ENCODE data around the gene MAN1A1.
A peak's percentile ranks its signal among the peaks of the same experiment; 100 is the strongest.

MAN1A1 gene

DNA sequence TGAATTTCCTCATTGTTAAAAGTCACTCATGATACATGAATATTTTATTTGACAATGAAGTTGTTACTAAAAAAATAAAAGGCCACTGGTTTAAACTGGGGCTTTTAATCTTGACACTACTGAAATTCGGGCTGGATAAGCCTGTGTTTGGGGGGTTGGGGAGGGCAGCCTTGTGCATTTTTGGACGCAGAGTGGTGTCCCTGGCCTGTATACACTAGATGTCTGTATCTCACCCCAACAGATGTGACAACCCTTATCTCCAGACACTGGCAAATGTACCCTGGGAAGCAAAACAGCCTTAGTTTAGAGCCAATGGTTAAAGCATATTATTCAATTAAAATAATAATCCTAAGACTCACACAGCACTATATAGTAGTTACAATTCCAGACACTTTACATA, 24.8 kb downstream of the MAN1A1 start:
- no peak for DNase-seq

DNA sequence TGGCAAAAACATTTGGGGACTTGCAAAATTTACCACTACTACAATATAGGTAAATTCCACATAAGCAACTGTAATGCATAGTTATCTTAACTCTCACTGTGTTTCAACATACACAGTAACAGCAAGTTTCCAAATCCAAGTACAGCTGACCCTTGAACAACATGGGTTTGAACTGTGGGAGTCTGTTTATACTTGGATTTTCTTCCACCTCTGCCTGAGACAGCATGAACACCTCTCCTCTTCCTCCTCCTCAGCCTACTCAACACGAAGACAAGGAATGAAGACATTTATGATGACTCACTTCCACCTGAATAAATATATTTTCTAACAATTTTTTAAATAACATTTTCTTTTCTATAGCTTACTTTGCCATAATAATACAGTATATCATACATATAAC, 25.6 kb downstream of the MAN1A1 start:
- no peak for DNase-seq

DNA sequence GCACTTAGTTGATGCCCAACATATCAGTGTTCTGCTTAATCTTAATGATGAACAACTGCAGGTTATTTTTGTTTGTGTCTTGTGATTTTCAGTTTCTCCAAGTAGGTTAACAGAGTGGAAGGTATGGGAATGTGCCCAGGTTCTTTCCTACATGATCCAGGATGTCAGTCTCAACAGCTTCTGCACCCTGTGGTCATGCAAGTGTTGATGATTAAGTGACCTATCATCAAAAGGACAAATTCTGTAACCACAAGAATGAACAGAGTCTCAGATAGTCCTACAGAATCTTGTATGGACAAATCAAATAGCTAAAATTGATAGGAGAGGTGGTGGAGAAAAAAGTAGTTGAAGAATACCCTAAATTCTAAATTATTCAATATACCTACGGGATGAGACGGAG, 26.1 kb downstream of the MAN1A1 start:
- no peak for DNase-seq

DNA sequence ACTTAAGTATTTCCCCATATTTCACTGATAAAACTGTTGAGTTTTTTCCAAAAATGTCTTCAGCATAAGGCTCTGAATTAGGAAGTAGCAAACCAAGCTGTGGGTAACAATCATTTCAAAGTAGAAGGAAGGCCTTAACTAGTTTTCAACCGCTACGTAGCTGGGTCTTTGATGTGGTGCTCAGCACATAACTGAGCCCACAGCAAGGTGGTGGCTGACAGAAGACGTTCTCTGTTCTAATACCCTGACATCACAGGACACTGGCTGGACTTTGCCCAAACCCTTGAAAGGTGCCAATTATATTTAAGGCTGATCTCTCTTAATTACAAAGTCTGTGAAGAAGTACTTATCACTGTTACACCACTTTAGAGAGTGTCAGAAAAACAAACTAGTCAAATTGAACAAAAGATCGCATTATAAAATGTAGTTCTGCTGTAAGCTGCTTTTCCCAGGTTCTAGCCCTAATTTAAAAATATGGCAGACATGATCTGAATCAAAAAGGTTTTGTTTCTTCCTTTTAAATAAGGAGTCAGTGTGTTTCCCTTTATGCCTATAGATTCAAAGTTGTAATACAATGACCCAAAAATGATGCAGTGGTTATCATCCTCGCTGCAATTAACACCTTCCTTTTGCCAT, 26.7 kb downstream of the MAN1A1 start:
- no peak for DNase-seq

DNA sequence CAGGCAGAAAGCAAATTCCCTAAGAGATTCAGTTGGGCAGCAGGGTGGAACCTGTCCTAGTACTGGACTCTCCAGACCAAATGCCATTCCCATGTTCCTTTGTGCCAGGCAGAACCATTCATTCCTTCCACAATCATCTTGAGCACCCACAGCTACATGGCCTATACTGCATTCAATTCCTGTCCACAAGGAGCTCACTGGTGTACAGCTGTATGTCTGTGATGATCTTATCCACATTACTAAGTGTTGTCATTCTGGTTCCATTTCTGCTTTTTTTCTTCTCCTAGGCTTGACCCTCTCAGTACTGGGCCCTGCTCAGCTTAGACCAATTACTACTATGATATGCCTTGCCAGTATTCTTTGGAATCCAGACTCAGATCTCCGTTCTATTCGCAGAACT, 27.5 kb downstream of the MAN1A1 start:
- no peak for DNase-seq

DNA sequence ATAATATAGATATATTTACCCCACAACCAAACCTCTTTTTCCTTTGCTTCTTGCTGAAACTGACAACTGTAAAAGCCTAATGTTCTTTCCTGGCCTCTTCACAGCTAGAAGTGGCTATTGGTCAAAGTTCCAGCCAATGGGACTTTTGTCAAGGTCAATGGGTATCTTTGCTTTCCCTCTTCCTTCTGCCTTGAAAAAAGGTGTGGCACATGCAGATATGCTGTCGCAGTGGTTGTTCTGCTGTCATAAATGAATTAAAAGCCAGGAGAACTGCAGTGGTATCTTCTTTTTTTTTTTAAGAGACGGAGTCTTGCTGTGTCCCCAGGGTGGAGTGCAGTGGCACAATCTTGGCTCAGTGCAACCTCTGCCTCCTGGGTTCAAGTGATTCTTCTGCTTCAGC, 29.9 kb downstream of the MAN1A1 start:
- no peak for DNase-seq

DNA sequence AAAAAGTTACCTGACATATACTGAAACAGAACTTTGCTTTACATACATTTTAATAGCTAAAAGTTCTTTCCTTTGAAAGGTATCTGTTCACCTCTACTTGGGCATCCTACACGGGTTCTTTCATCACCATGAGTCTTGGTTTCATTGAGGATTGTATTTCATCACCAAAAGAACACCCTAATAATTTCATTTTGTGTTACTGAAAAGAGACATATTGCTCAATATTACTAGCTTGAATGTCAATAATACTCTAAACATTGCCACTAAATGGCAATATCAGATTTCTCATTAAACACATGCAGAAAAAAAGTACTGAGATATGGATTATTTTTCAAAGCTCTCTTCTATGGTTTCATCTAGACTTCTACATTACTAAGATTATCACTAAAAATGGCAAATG, 30.8 kb downstream of the MAN1A1 start:
- no peak for DNase-seq

DNA sequence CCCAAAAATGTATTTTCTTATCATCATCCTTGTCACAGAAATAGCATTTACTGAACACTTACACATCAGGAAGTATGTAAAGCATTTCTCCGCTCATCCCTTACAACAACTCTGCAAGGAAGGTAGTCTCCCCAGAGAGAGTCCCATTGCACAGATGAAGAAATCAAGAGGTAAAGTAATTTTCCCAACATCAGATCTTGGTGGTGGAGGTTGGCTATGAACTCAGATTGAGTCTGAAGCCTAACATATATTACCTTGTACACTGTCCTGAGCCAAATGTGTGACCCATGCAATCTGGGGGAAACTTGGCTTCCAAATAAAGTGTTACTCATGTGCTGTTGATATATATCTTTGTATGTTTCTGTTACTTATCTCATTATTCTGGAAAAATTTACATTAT, 31.4 kb downstream of the MAN1A1 start:
- DNase-seq = no peak

DNA sequence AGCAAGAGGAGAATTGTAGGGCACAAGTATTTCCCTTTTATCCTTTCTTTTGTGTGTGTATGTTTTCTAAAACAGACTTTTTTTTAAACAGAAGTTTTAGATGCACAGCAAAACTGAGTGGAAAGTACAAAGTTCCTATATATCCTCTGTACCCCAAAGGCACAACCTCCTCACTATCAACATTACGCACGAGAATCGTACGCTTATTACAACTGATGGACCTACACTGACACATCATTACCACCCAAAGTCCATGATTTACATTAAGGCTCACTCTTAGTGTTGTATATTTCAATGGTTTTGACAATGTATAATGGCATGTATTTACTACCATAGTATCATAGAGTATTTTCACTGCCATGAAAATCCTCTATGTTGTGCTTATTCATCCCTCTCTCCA, 32.6 kb downstream of the MAN1A1 start:
- DNase-seq = no peak

DNA sequence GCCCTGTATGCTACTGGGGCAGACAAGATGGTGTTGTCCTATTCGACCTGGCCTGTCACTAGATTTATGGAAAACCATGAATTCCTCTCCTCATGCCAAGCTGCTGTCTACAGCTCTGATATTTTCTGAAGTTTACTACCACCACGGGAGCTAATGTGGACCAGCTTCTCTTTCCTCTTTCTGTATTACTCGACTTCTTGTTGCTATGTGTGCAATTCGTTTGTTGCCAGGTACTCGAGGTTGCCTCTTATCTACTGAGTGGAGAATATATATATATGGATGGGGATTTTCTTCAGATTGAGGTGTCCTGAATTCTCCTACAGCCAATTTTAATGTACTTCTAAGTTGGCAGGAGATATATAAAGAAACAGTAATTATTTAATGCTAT, 34.7 kb downstream of the MAN1A1 start:
- DNase-seq = no peak

DNA sequence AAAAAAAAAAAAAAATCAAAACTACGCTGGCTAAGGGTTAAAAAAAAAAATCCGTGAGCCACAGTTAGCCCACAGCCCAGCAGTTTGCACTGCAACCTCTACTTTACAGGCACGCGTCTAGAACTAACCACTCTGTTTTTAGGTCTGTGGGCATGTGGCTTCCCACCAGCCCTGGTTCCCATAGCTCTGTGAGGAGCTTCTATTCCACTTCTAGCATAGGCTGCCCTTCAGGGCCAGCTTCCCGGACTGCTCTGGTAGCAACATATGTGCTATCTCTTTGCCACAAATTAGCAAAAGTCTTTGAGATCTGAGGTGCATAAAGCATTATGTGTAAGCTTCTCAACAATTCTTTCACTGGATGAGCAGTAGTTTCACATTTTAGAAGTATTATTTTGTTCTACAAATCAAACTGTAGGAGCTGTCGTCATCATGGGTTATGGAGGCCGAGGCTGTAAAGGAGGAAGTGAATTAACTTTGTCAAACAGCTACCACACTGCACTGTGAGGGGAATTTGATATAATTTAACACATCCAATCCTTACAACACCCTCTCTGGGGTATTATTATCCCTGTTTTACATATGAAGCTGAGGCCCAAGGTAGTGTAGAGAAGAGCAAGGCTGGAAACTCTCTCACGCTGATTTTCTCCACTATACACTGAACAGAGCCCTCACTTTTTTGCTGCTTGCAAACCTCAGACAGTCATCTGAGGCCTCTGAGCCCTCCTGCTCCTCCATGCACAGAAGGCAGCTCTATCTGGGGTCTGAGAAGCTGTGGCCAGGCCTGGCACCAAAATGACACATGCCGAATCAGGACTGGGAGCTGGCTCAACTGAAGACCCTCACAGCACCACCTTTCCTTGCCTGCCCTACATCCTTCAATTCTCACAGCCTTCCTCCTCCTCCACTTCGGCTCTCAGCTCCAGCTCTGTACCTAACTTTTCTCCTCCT, 35.4 kb downstream of the MAN1A1 start:
- DNase-seq = peak; percentile 68

DNA sequence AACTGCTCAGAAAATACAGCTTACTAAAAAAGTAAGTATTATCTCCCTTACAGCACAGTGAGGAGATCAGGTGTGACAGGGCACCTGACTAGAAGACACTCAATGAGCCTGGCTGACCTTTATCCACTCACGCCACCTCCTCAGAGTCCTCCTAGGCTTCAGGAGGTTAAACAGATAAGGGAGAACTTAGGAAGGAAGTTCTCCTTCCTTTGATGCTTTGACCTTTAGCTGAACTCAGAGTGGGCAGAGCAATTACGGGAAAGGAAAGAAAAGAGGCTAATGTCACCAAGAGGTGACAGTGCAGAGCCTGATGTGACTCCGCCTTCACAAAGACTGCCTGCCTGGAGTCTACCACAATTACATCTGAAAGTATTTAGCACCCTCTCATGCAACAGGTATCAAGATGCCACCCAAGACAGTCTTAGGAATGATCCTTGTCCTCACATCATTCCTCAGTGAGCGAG, 36.7 kb downstream of the MAN1A1 start:
- DNase-seq = no peak

DNA sequence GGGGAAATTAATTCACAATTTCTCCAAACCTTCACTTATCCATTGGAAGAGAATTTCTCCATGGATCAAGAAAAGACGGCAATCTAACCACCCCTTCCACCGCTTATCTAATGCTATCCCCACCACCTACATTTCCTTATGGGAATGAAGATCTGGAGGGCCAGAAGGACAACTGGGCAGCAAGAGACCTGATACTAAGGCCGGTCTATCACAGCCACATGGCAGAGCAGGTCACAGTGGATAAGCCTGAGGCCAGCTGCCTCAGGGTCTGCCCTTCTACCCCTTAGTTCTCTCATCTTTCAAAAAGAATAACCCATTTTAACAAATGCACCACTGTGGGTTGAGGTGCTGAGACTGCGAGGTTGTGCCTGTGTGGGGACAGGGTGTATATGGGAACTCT, 37.1 kb downstream of the MAN1A1 start:
- no peak for DNase-seq

DNA sequence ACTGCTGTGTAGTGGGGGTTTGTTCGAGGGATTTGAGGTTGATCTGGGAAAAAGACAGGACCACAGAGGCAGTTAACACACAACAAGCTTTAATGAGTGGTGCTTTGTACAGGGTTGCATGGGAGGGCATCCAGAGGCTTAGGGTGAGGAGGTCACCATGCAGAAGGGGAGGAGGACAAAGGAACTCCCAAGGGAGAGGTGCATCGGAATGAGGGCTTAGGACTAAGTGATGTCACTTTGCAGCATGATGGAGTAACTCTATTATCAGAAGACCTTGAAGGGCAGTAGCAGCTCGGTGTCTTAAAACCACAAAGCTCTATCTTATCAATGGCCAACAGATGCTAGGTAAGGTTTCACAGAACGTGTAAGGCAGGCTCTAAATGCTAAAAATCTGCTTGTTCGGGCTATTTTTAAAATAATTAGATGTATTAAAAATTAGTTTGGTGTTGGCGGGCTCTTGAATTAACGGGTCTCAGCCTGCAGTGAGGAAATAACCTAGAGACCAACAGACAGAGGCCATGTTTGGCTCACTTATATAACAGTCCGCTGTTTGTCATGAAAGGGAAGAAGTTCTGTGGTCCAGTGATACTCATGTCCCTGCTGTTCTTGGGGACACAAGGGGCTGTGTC, 37.9 kb downstream of the MAN1A1 start:
- DNase-seq = no peak

DNA sequence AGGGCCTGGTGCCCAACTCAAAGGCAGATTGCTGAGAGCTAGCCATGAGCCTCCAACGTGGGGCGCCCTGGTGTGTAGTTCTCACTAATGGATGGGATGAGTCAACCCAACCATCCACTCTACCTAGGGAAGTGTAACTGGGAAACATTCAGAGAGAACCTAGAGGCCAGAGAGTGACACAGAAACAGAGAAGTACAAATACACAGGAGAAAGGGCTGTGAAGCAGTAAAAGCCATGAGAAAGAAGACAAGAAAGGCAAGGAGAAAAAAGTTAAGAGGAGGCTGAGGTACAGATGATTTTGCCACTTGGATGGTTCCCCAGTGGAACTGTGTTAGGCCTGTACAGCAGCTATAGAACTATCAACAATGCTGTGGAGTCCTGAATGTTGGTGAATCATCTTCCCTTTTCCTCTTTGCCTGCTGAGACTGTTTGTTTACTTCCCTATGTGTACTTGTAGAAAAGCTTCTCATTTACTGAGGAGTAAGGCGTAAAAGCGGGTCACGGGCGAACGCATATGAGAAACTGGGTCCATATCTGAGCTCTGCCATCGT, 39.0 kb downstream of the MAN1A1 start:
- DNase-seq = no peak

DNA sequence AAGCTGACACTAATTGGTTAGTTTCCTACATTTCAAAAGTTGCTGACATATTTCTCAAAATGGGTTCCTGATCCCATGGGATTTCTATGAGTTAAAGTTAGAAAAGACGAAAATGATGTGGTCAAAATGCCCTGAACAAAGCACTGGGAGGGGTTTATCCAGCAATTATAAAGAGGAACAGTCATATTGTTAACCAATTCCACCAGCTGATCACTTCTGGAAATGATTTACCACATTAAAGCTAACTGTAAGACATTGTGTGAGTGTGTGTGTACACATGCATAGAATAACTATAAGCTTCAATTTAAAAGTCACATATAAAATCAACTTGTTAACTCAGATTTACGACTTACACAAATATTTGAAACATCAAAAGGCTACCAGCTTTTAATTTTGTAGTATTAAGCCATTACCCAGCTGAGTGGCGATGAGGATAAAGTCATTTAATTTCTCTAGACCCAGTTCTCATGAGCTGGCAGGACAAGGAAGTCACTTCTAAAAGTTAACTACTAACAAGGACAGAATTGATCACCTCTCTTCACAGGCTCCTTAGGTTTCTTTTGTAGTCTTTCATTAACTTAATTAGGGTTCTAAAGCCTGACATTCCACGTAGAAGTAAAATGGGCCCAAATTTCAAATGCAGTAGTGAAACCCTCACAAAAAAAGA, 40.4 kb downstream of the MAN1A1 start:
- no peak for DNase-seq

DNA sequence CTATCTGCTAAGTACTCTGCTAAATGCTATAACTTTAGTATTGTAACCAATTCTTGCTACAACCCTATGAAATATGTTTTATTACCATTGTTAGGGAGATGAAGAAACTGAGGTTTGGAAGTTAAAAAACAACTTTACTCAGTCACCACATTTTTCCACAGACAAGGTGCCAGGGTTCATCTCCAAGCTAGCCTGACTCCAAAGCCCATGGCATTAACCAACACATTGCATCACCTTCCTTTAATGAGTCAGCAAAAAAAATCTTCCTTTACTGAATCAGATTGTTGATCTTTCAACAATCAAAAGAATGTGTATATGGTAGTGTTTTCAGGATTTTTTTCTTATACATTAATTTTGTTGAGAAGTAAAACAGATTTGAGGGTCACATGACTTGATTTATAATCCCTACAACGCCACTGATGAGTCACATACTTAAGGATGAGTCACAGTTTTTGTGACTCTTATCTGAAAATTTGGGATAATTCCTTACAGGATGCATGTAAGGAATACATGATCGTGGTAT, 41.5 kb downstream of the MAN1A1 start:
- no peak for DNase-seq

DNA sequence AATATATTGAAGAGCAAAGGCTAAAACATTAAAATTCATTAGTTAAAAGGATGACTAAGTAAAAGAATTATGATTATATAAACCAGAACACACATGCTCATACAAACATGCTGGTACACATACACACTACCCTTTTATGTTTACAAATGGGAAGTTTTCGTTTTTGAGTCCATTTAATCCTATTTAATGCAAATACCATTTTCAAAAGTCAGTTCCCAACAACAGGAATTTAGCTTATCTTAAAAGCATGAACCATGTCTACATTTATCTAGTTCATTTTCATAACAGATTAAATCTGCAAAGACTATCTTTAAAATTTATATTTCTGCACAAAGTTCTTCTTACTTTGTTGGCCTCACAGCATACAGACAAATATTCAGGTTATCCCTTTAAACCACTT, 42.5 kb downstream of the MAN1A1 start:
- DNase-seq = no peak

DNA sequence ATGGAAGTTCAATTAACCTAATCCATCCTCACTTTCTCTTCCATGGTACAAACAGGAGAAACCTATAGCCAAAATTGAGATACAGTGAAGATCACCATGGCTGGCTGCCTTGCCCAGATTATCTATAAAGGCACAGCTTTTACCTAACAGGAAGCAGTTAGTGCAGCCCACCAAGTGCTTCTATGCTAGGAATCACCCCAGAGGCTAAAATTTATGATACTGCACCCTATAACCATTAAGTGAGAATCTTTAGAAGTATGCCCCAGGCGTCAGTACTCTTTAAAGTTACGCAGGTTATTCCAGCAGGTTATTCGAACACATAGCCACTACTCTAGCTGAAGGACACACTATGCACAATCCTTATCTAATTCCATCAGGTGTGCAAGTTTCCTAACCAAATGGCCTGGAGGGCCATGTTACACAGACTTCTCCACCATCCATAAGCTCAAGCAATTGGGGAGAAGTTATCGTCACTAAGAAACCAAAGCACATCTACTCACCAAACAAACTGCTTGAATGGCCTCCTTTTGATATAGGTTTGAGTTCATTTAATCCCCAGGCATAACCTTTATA, 43.1 kb downstream of the MAN1A1 start:
- no peak for DNase-seq

DNA sequence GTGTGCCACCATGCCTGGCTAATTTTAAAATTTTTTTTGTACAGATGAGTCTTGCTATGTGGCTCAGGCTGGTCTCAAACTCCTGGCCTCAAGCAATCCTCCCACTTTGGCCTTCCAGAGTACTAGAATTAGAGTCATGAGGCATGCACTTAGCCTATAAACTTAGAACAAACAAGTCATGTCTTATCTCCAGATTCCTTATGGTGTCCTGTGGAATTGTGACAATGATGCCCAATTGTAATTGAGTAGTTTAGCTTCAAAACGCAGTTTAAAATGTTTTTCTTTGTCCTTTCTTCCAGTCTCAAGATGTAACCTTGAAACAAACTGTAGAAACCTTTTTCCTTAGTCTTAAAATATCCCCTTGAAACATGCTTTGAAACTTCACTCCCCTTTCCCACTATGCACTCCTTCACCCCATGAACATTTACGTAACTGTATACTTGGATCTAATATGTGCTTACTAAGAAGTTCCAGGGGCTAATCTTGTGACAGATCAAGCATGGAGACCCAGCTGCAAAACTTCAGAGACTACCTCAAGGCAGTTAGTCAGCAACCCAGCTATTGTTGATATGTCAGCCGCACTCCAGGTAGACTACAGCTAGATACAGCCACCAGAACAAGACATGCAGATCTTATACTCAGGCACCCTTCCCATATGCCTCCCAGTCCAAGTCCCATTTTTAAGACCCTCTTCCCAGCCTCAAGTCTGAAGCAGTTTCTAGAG, 46.2 kb downstream of the MAN1A1 start:
- DNase-seq = no peak

DNA sequence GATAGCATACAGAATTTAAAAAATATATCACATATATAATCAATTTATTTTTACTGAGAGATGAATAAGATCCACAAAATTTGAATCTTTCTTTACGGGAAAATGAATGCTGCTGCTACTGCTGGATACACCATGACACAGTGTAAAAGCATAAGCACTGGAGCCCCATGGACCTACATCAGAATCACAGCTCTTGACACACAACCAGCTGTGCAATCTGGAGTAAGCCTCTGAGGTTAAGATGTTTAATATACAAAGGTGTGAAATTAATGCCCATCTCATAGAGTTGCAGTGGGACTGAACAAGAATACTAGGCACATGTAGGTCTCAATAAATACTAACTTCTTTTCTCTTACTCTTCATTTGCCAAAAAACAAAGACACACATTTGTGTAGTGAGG, 48.1 kb downstream of the MAN1A1 start:
- DNase-seq = no peak

DNA sequence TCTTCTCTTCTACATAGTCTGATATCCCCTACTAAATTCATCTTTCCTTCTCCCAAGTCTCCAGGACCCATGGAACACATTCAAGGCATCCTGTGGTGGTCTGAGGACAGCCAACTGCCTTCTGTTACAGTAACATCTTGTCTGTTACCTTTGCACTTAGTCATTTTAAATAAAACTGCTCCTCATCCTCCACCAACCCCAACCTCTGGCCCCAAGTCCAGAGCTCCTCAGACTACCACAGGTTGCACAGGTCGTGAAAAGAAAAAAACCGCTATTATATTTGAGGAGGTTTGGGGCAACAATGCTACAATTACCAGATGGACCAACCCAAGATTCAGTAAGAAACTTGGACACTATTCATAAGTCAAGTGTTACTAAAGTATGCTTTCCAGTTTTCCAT, 49.9 kb downstream of the MAN1A1 start:
- DNase-seq = no peak
